Activated naive CD8-positive, alpha-beta T cell treated with anti-CD3 and anti-CD28 coated beads, Interleukin-2, amount 10 ng/mL, durations not matched to agents 7 days and 5 days (primary cell): ENCODE results near the gene CPXM1. TPM values are rescaled to one million over a fixed set of nuclear protein-coding genes. Genes with fewer than 3 reads are reported as not detected.
"Not testable (repeated sequence)": the region's sequence is repeated elsewhere in the genome, so short reads cannot be mapped to it uniquely, and the experiment has no call there.

Experiments
- ATAC-seq: fragments of 150-1000 bp; cut with Tn5 transposase; one replicate; pipeline ENCODE4 v1.10.0; 2021; ENCODE audit warnings: low read depth, moderate library complexity
- POLR2A ChIA-PET: fragments of 350-600 bp; sonication (Branson Sonifier 250); formaldehyde crosslinking; loops from one replicate; lab custom pipeline; 2021; ENCODE audit warnings: antibody characterized with exemption; lab: Charles Lee
- DNase-seq: peaks from one replicate; pipeline ENCODE4 v3.0.0; 2021
- H3K27ac Mint-ChIP-seq: one replicate; pipeline ENCODE4 v1.8.0; 2022; ENCODE audit warnings: mild to moderate bottlenecking, mixed read lengths
- H3K27me3 Mint-ChIP-seq: one replicate; pipeline ENCODE4 v1.8.0; 2022; ENCODE audit warnings: mild to moderate bottlenecking, moderate library complexity, mixed read lengths
- H3K36me3 Mint-ChIP-seq: one replicate; pipeline ENCODE4 v1.8.0; 2021; ENCODE audit warnings: mild to moderate bottlenecking, mixed read lengths
- H3K4me1 Mint-ChIP-seq: one replicate; pipeline ENCODE4 v1.8.0; 2021; ENCODE audit warnings: mixed read lengths
- H3K4me3 Mint-ChIP-seq: one replicate; pipeline ENCODE4 v1.8.0; 2022; ENCODE audit warnings: mild to moderate bottlenecking, moderate library complexity, mixed read lengths
- H3K9me3 Mint-ChIP-seq: one replicate; pipeline ENCODE4 v1.8.0; 2021; ENCODE audit warnings: mixed read lengths
- total RNA-seq, 2 experiments: library from RNA; stranded (reverse); gene quantifications; one replicate each; pipeline ENCODE4 v1.2.3, GENCODE V29; 2021

Gene CPXM1
- total RNA-seq, 2 experiments from 2014 or later = 0.25 to 0.31 TPM

DNA sequence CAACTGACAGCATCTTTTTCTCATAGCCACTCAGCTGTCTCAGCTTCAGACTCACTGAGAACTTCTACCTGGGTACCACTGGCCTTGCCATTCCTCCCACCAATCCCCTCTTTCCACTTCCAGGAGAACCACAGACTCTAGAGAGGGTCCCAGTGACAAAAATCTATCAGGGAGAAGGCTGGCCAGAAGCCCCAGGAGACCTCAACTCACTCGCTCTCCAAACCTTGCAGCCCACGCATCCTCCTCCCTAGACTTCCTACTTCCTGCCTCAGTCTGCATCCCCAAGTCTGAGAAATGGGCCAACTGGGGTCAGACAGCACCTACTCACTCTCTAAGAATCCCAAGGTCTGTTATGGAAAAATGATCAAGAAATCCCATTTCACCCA is 16.9 kb upstream of the CPXM1 start:
- H3K4me3 Mint-ChIP-seq = no peak overlapping the region
- ATAC-seq (no peak), DNase-seq (no peak)
- peaks cover 58% of the 10 kb centered on the region for H3K27me3 Mint-ChIP-seq
- peaks cover 11% of the 10 kb centered on the region for H3K4me1 Mint-ChIP-seq
- no peak overlapping the region for H3K27ac Mint-ChIP-seq
- peaks cover 6% of the 10 kb centered on the region for H3K9me3 Mint-ChIP-seq
- POLR2A ChIA-PET = no interaction called here
- H3K36me3 Mint-ChIP-seq = no peaks in the 10 kb centered on the region

- H3K4me3 Mint-ChIP-seq = no peak overlapping the region
- ATAC-seq = peak; percentile 74
- peaks cover 8% of the 10 kb centered on the region for H3K4me1 Mint-ChIP-seq
- no peaks in the 10 kb centered on the region for H3K36me3 Mint-ChIP-seq
- peaks cover 8% of the 10 kb centered on the region for H3K9me3 Mint-ChIP-seq
- POLR2A ChIA-PET = no interaction called here
- H3K27ac Mint-ChIP-seq = no peak overlapping the region
- no peak for DNase-seq
- H3K27me3 Mint-ChIP-seq = peaks cover 62% of the 10 kb centered on the region
Measured at GRCh38 chr20:2816583-2817340, 16.3 kb upstream of the CPXM1 start.

DNA sequence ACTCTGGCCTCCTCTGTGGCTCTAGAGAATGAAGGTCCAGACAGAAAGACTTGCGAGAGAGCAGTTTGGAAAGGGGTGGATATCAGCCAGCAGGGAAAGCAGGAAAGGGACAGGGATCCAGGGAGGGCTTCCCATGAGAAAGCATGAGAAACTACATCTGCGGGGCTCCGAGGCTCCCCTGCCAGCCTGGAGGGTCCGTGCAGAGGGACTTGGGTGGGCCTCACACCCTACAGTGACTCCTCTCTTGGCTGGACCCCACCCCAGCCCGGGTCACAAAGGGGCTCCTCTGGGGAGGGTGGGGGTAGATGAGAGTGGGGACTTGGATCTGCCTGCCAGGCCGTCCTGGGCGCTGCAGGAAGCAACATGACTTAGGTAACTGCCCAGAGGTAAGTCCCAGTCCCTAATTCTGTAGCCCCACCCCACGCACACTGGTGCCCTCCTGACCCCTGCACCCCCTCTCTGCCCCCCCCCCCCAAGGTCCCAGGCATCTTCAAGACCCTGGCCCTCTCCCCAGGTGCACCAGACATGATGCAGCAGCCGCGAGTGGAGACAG is 15.7 kb upstream of the CPXM1 start, which contains the start of gene TMEM239:
Gene TMEM239 (plus strand): TSS at position 335 of the 553 bp plus-strand sequence. CDS start 191 bp downstream, at position 526.
- no peaks in the 10 kb centered on the region for H3K36me3 Mint-ChIP-seq
- no peak within 1 kb of the TSS for H3K27ac Mint-ChIP-seq
- peaks cover 8% of the 10 kb centered on the region for H3K9me3 Mint-ChIP-seq
- POLR2A ChIA-PET = no interaction called here
- H3K4me1 Mint-ChIP-seq = peaks cover 4% of the 10 kb centered on the region
- ATAC-seq (no peak), DNase-seq (no peak)
- H3K4me3 Mint-ChIP-seq = no peak within 1 kb of the TSS
- peaks cover 65% of the 10 kb centered on the region for H3K27me3 Mint-ChIP-seq

DNA sequence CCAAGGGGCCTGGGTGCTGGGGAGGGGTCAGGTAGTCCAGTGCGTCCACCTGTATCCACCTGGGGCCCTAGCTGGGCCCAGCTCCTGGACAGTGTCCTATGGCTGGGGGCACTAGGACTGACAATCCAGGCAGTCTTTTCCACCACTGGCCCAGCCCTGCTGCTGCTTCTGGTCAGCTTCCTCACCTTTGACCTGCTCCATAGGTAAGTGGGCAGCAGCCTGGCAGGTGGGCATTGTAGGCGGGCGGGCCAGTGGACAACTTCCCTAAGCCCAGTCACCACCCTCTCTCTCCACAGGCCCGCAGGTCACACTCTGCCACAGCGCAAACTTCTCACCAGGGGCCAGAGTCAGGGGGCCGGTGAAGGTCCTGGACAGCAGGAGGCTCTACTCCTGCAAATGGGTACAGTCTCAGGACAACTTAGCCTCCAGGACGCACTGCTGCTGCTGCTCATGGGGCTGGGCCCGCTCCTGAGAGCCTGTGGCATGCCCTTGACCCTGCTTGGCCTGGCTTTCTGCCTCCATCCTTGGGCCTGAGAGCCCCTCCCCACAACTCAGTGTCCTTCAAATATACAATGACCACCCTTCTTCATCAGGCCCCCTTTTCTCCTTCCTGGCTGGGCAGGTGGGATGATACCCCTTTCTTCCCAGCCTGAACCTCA is 14.9 kb upstream of the CPXM1 start:
- Mint-ChIP-seq H3K27ac (no peak overlapping the region), H3K27me3 (peaks cover 65% of the 10 kb centered on the region), H3K36me3 (no peaks in the 10 kb centered on the region), H3K9me3 (peaks cover 8% of the 10 kb centered on the region), H3K4me3 (no peak overlapping the region), H3K4me1 (peaks cover 4% of the 10 kb centered on the region)
- DNase-seq = no peak
- POLR2A ChIA-PET = no interaction called here
- no peak for ATAC-seq

DNA sequence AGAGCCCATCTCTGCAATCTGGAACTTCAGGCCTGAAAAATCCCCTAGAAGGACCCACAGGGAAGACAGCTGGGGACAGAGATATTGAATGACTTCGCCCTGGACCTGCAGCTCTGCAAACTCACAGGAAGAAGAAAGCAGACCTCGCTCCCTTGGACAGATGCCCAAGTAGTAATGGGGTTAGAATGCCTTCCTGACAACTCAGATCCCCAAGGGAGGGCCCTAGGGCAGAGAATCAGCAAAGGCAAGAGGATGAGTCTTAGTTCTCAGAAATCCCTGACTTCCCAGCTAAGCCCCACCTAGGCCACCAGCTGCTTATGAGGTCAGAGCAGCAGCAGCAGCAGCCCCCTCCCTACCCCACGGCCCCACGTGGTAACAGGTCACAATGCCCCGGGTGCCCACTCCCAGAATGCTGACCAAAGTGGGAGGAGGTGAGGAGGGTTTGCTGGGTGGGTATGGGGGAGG is 14.2 kb upstream of the CPXM1 start, which contains the start of gene C20orf141:
Gene C20orf141 (plus strand): TSS at position 401 of the 465 bp plus-strand sequence. CDS start 198 bp downstream, outside the sequence.
- Mint-ChIP-seq H3K4me3 (no peak within 1 kb of the TSS), H3K4me1 (peaks cover 4% of the 10 kb centered on the region), H3K36me3 (no peaks in the 10 kb centered on the region), H3K27me3 (peaks cover 60% of the 10 kb centered on the region), H3K9me3 (peaks cover 8% of the 10 kb centered on the region), H3K27ac (no peak within 1 kb of the TSS)
- ATAC-seq (no peak), DNase-seq (no peak)
- POLR2A ChIA-PET = no interaction called here

DNA sequence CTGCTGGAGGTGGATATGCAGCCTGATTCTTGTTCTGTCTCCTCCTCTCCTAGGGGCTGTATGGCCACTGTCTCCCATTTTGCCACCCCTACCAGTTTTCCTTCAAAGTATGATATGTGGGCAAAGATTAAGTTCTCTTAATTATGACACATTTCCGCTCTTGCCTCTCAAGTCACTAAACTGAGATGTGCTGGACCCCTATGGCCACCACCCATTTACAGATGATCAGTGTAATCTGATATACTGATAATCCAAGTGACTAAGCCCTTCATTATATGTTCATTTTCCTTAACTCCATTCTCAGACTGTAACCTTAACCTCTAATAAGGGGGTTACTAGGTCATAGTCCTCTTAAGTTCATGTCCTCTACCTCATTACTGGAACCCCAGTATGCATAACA is 13.6 kb upstream of the CPXM1 start:
- POLR2A ChIA-PET = no interaction called here
- no peak overlapping the region for H3K4me3 Mint-ChIP-seq
- H3K9me3 Mint-ChIP-seq = peaks cover 8% of the 10 kb centered on the region
- H3K4me1 Mint-ChIP-seq = peaks cover 4% of the 10 kb centered on the region
- H3K36me3 Mint-ChIP-seq = no peaks in the 10 kb centered on the region
- H3K27ac Mint-ChIP-seq = no peak overlapping the region
- DNase-seq (no peak), ATAC-seq (no peak)
- H3K27me3 Mint-ChIP-seq = peaks cover 62% of the 10 kb centered on the region

GRCh38 chr20:2812189-2812588 is 11.8 kb upstream of the CPXM1 start:
- H3K9me3 Mint-ChIP-seq = peaks cover 8% of the 10 kb centered on the region
- no peak for ATAC-seq
- H3K4me1 Mint-ChIP-seq = no peaks in the 10 kb centered on the region
- no peak for DNase-seq
- H3K4me3 Mint-ChIP-seq = no peak overlapping the region
- no peaks in the 10 kb centered on the region for H3K36me3 Mint-ChIP-seq
- H3K27ac Mint-ChIP-seq = no peak overlapping the region
- POLR2A ChIA-PET = no interaction called here
- H3K27me3 Mint-ChIP-seq = peaks cover 61% of the 10 kb centered on the region

GRCh38 chr20:2809690-2810089 is 9.3 kb upstream of the CPXM1 start:
- H3K27me3 Mint-ChIP-seq = peaks cover 78% of the 10 kb centered on the region
- H3K36me3 Mint-ChIP-seq = peaks cover 2% of the 10 kb centered on the region
- H3K27ac Mint-ChIP-seq = no peak overlapping the region
- POLR2A ChIA-PET = interaction anchor here (0.7 kb wide), 1 partner anchor 50 kb away, joined by 6 read pairs; no protein-coding TSS in a partner anchor
- no peak for ATAC-seq
- H3K4me1 Mint-ChIP-seq = peaks cover 2% of the 10 kb centered on the region
- no peak for DNase-seq
- H3K9me3 Mint-ChIP-seq = peaks cover 8% of the 10 kb centered on the region
- no peak overlapping the region for H3K4me3 Mint-ChIP-seq

DNA sequence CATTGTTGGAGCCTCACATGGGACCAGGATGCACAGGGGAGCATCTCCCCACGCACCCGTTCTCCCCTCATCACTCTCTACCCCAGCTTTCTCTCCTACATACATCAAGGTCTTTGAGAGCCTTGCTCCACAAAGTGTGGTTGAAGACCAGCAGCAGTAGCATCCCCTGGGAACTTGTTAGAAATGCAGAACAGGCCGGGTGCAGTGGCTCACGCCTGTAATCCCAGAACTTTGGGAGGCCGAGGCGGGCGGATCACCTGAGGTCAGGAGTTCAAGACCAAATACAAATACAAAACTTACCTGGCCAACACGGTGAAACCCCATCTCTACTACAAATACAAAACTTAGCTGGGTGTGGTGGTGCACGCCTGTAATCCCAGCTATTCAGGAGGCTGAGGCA is 7.5 kb upstream of the CPXM1 start:
- POLR2A ChIA-PET, H3K36me3 Mint-ChIP-seq: not testable (repeated sequence)
- peaks cover 76% of the 10 kb centered on the region for H3K27me3 Mint-ChIP-seq

DNA sequence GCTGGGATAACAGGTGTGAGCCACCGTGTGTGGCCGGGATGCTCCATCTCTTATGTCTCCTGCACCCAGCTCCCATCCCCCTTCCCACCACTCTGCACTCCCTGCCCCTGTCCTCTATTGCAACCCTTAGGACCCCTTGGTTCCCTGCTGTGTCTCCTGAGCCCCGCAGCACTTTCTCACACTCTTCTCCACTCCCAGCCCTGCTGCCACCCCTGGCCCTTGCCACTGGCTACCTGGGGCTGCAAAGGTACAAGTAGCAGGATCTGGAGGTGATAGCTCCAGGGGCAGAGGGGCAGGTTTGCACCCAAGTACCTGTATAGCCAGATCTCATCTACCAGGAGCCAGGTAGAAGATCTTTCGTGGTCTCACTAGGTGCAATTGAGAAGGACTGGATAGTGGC is 6.6 kb upstream of the CPXM1 start:
- Mint-ChIP-seq H3K36me3 (peaks cover 2% of the 10 kb centered on the region), H3K4me1 (peaks cover 2% of the 10 kb centered on the region), H3K27me3 (peaks cover 76% of the 10 kb centered on the region), H3K9me3 (peaks cover 1% of the 10 kb centered on the region), H3K4me3 (no peak overlapping the region), H3K27ac (no peak overlapping the region)
- no peak for DNase-seq
- POLR2A ChIA-PET = interaction anchor here (1.0 kb wide), 1 partner anchor 33 kb away, joined by 3 read pairs; the partner anchor contains the start of genes PCED1A and VPS16
- no peak for ATAC-seq

More for the DNA sequence above, 7.5 kb upstream of the CPXM1 start:
- not testable (repeated sequence) for ATAC-seq, H3K4me3 Mint-ChIP-seq, H3K4me1 Mint-ChIP-seq, DNase-seq, H3K9me3 Mint-ChIP-seq, H3K27ac Mint-ChIP-seq

- DNase-seq = no peak
- H3K9me3 Mint-ChIP-seq = peaks cover 1% of the 10 kb centered on the region
- H3K4me3 Mint-ChIP-seq = no peak overlapping the region
- ATAC-seq = no peak
- POLR2A ChIA-PET = interaction anchor here (1.0 kb wide), 1 partner anchor 34 kb away, joined by 3 read pairs; the partner anchor contains the start of genes PCED1A and VPS16
- peaks cover 2% of the 10 kb centered on the region for H3K36me3 Mint-ChIP-seq
- no peak overlapping the region for H3K27ac Mint-ChIP-seq
- peaks cover 76% of the 10 kb centered on the region for H3K27me3 Mint-ChIP-seq
- peaks cover 6% of the 10 kb centered on the region for H3K4me1 Mint-ChIP-seq
Measured at GRCh38 chr20:2806351-2806701, 5.9 kb upstream of the CPXM1 start.

- peaks cover 76% of the 10 kb centered on the region for H3K27me3 Mint-ChIP-seq
- POLR2A ChIA-PET = no interaction called here
- peaks cover 1% of the 10 kb centered on the region for H3K9me3 Mint-ChIP-seq
- H3K36me3 Mint-ChIP-seq = peaks cover 2% of the 10 kb centered on the region
- H3K4me3 Mint-ChIP-seq = no peak overlapping the region
- no peak for DNase-seq
- no peak for ATAC-seq
- H3K4me1 Mint-ChIP-seq = peaks cover 11% of the 10 kb centered on the region
- no peak overlapping the region for H3K27ac Mint-ChIP-seq
Measured at GRCh38 chr20:2805689-2806350, 5.4 kb upstream of the CPXM1 start.
